H9 (cell line): Measurements from ENCODE around the gene ALG14. TPM values are rescaled to one million over a fixed set of nuclear protein-coding genes. Genes with fewer than 3 reads are reported as not detected.
A peak's percentile ranks its signal among the peaks of the same experiment; 100 is the strongest.

Source experiments
- DNase-seq: peaks from one replicate; pipeline ENCODE4 v3.0.0-alpha.2; 2017
- H2AFZ ChIP-seq: one replicate; pipeline ENCODE4 v1.6.1; 2013; ENCODE audit warnings: mild to moderate bottlenecking, low read length, control low read depth, moderate library complexity
- H2AK5ac ChIP-seq: 2 replicates; pipeline ENCODE4 v1.6.1; 2013; ENCODE audit warnings: low read length, control low read depth, mixed read lengths; ENCODE audit not compliant: insufficient read length
- H2BK120ac ChIP-seq: one replicate; pipeline ENCODE4 v1.6.1; 2013; ENCODE audit warnings: low read depth, mild to moderate bottlenecking, low read length, control low read depth, inconsistent platforms; ENCODE audit not compliant: poor library complexity, severe bottlenecking
- H2BK12ac ChIP-seq: 2 replicates; pipeline ENCODE4 v1.6.1; 2013; ENCODE audit warnings: low read length, control low read depth, mixed read lengths, low read depth; ENCODE audit not compliant: insufficient read length
- H2BK15ac ChIP-seq: 2 replicates; pipeline ENCODE4 v1.6.1; 2013; ENCODE audit warnings: low read depth, low read length, control low read depth
- H2BK20ac ChIP-seq: one replicate; pipeline ENCODE4 v1.6.1; 2013; ENCODE audit warnings: low read depth, mild to moderate bottlenecking, low read length, control low read depth, inconsistent platforms; ENCODE audit not compliant: poor library complexity, severe bottlenecking
- H2BK5ac ChIP-seq: 2 replicates; pipeline ENCODE4 v1.6.1; 2013; ENCODE audit warnings: low read length, control low read depth, mixed read lengths; ENCODE audit not compliant: insufficient read length
- H3K14ac ChIP-seq: 2 replicates; pipeline ENCODE4 v1.6.1; 2013; ENCODE audit warnings: low read length, control low read depth; ENCODE audit not compliant: insufficient read depth
- H3K18ac ChIP-seq: 2 replicates; pipeline ENCODE4 v1.6.1; 2013; ENCODE audit warnings: low read depth, mild to moderate bottlenecking, mixed read lengths, low read length, control low read depth; ENCODE audit not compliant: insufficient read length
- H3K23ac ChIP-seq: 2 replicates; pipeline ENCODE4 v1.6.1; 2013; ENCODE audit warnings: low read length, control low read depth, mixed read lengths, low read depth; ENCODE audit not compliant: insufficient read length
- H3K23me2 ChIP-seq: 2 replicates; pipeline ENCODE4 v1.6.1; 2013; ENCODE audit warnings: low read depth, mild to moderate bottlenecking, mixed read lengths, low read length, control low read depth; ENCODE audit not compliant: insufficient read length, poor library complexity, severe bottlenecking
- H3K27ac ChIP-seq: 2 replicates; pipeline ENCODE4 v1.5.1; 2013; ENCODE audit warnings: low read length, control low read depth, mixed read lengths, low read depth; ENCODE audit not compliant: insufficient read length
- H3K27me3 ChIP-seq: 2 replicates; pipeline ENCODE4 v1.6.1; 2013; ENCODE audit warnings: low read length, control low read depth, inconsistent platforms; ENCODE audit not compliant: insufficient read depth
- H3K4ac ChIP-seq: 2 replicates; pipeline ENCODE4 v1.6.1; 2013; ENCODE audit warnings: low read depth, mild to moderate bottlenecking, control low read depth, inconsistent platforms, low read length, moderate library complexity
- H3K4me1 ChIP-seq: 2 replicates; pipeline ENCODE4 v1.6.1; 2013; ENCODE audit warnings: low read length, control low read depth, inconsistent platforms; ENCODE audit not compliant: insufficient read depth
- H3K4me2 ChIP-seq: 2 replicates; pipeline ENCODE4 v1.6.1; 2013; ENCODE audit warnings: low read length, control low read depth, mixed read lengths; ENCODE audit not compliant: insufficient read length, insufficient read depth
- H3K56ac ChIP-seq: 2 replicates; pipeline ENCODE4 v1.6.1; 2013; ENCODE audit warnings: low read depth, mild to moderate bottlenecking, mixed read lengths, low read length, control low read depth; ENCODE audit not compliant: insufficient read length
- H3K79me1 ChIP-seq: 2 replicates; pipeline ENCODE4 v1.6.1; 2013; ENCODE audit warnings: low read depth, mild to moderate bottlenecking, moderate library complexity, low read length, control low read depth, inconsistent platforms; ENCODE audit not compliant: insufficient read depth, poor library complexity, severe bottlenecking
- H3K79me2 ChIP-seq: 2 replicates; pipeline ENCODE4 v1.6.1; 2013; ENCODE audit warnings: low read length, control low read depth, inconsistent platforms; ENCODE audit not compliant: insufficient read depth
- H3K9ac ChIP-seq: 2 replicates; pipeline ENCODE4 v1.6.1; 2013; ENCODE audit warnings: low read length, control low read depth, mixed read lengths; ENCODE audit not compliant: insufficient read length; ENCODE audit errors: extremely low read depth
- H3K9me3 ChIP-seq: one replicate; pipeline ENCODE4 v1.6.1; 2013; ENCODE audit warnings: low read depth, low read length, inconsistent platforms; ENCODE audit not compliant: control insufficient read depth
- H3T11ph ChIP-seq: one replicate; pipeline ENCODE4 v1.6.1; 2013; ENCODE audit warnings: mild to moderate bottlenecking, low read length, control low read depth, inconsistent platforms
- H4K20me1 ChIP-seq: one replicate; pipeline ENCODE4 v1.6.1; 2013; ENCODE audit not compliant: control insufficient read depth, insufficient read length, insufficient read depth
- H4K5ac ChIP-seq: 2 replicates; pipeline ENCODE4 v1.6.1; 2013; ENCODE audit warnings: low read depth, mild to moderate bottlenecking, mixed read lengths, low read length, control low read depth; ENCODE audit not compliant: insufficient read length
- H4K8ac ChIP-seq: replicated peaks from 2 replicates; pipeline ENCODE4 v1.6.1; 2013; ENCODE audit warnings: low read length, control low read depth, mixed read lengths, low read depth; ENCODE audit not compliant: insufficient read length
- H4K91ac ChIP-seq: 2 replicates; pipeline ENCODE4 v1.6.1; 2013; ENCODE audit warnings: low read depth, mild to moderate bottlenecking, moderate library complexity, mixed read lengths, low read length, control low read depth; ENCODE audit not compliant: insufficient read length
- H3K27ac Mint-ChIP-seq, 3 experiments: 2 replicates in 2 of 3; 3 replicates in 1 of 3; pipeline ENCODE4 v1.8.0; 2020 to 2021; ENCODE audit warnings: mixed read lengths in 3 of 3, mild to moderate bottlenecking in 1 of 3, moderate library complexity in 1 of 3
- H3K27me3 Mint-ChIP-seq: 2 replicates; pipeline ENCODE4 v1.8.0; 2021; ENCODE audit warnings: low read depth, mild to moderate bottlenecking, moderate library complexity, mixed read lengths
- H3K36me3 Mint-ChIP-seq, 3 experiments: 2 replicates in 2 of 3; 3 replicates in 1 of 3; pipeline ENCODE4 v1.8.0; 2020 to 2021; ENCODE audit warnings: low read depth in 3 of 3, mixed read lengths in 3 of 3; ENCODE audit not compliant: insufficient read depth in 1 of 3
- H3K4me1 Mint-ChIP-seq, 2 experiments: 2 replicates each; pipeline ENCODE4 v1.8.0; 2020; ENCODE audit warnings: mixed read lengths in 2 of 2
- H3K4me3 Mint-ChIP-seq, 2 experiments: 2 replicates in 1 of 2; 3 replicates in 1 of 2; pipeline ENCODE4 v1.8.0; 2020 to 2021; ENCODE audit warnings: mild to moderate bottlenecking in 2 of 2, mixed read lengths in 2 of 2, moderate library complexity in 1 of 2
- H3K9me3 Mint-ChIP-seq, 2 experiments: 2 replicates in 1 of 2; 3 replicates in 1 of 2; pipeline ENCODE4 v1.8.0; 2020; ENCODE audit warnings: mild to moderate bottlenecking in 2 of 2, mixed read lengths in 2 of 2, moderate library complexity in 1 of 2
- CTCF ChIP-seq: fragments of 200-600 bp; sonication (generic); conservative IDR thresholded peaks from 3 replicates; pipeline ENCODE4 v1.8.0; 2021; ENCODE audit warnings: antibody characterized with exemption, mild to moderate bottlenecking
- total RNA-seq: library from RNA; stranded (reverse); gene quantifications from 2 replicates; pipeline ENCODE4 v1.2.1, GENCODE V29; 2021

The ALG14 gene
- total RNA-seq, 1 experiment from 2014 or later, result 2.5 TPM

- no peaks in the 10 kb centered on the region for H3K79me2 ChIP-seq
- H4K20me1 ChIP-seq, result no peaks in the 10 kb centered on the region
- no peak overlapping the region for H2BK20ac ChIP-seq
- H3K56ac ChIP-seq, result no peak overlapping the region
- H2BK12ac ChIP-seq, result no peak overlapping the region
- Mint-ChIP-seq H3K27ac (peak overlapping the region in 1 of 3 experiments; percentile 57; a peak in 1 of 7 replicates), H3K4me3 (no peak overlapping the region), H3K27me3 (no peaks in the 10 kb centered on the region; the same call in 1 of the 2 replicates), H3K9me3 (no peaks in the 10 kb centered on the region), H3K36me3 (no peaks in the 10 kb centered on the region), H3K4me1 (peaks cover 7 to 9% of the 10 kb centered on the region in 2 experiments; a peak in 3 of 4 replicates)
- H3K9ac ChIP-seq, result no peak overlapping the region
- no peak for TF ChIP-seq CTCF
- H2BK120ac ChIP-seq, result no peak overlapping the region
- no peak overlapping the region for H3K18ac ChIP-seq
- no peak overlapping the region for H2BK15ac ChIP-seq
- peaks cover 4% of the 10 kb centered on the region for H3K23me2 ChIP-seq
- H2BK5ac ChIP-seq, result no peak overlapping the region
- no peak overlapping the region for H3K4me2 ChIP-seq
- no peak overlapping the region for H3T11ph ChIP-seq
- no peaks in the 10 kb centered on the region for H3K79me1 ChIP-seq
- no peaks in the 10 kb centered on the region for H3K9me3 ChIP-seq
- H4K91ac ChIP-seq, result no peak overlapping the region
- DNase-seq, result no peak
- H4K8ac ChIP-seq, result no peak overlapping the region
- H2AK5ac ChIP-seq, result no peak overlapping the region
- H3K23ac ChIP-seq, result no peak overlapping the region
- H3K27ac ChIP-seq, result no peak overlapping the region
- H3K14ac ChIP-seq, result no peak overlapping the region
- no peak overlapping the region for H4K5ac ChIP-seq
- H3K4me1 ChIP-seq, result peaks cover under 1% of the 10 kb centered on the region; the same call in 1 of the 2 replicates
- no peak overlapping the region for H2AFZ ChIP-seq
- H3K4ac ChIP-seq, result no peak overlapping the region
- H3K27me3 ChIP-seq, result no peaks in the 10 kb centered on the region
These were observed 3.3 kb upstream of the ALG14 start for GRCh38 chr1:95076034-95076433.
